ENCODE measurements around the gene TNFRSF25. TPM values are rescaled to one million over a fixed set of nuclear protein-coding genes. Genes with fewer than 3 reads are reported as not detected.

TNFRSF25 gene
- total and polyA plus RNA-seq, 2 donors (not counting 1 experiment from before 2014, with no cell fraction given) = 0.24 to 1.5 TPM

GRCh38 chr1:6419804-6420453 is 46.0 kb downstream of the TNFRSF25 start, which contains the start of gene HES2:
Gene HES2 (minus strand): TSS chr1:6419919. CDS start chr1:6419820, 99 bp downstream.
- Histone ChIP-seq H2AFZ (ENCODE audit: low read length) (no peak within 1 kb of the TSS), H3K36me3 (ENCODE audit: control insufficient read depth, insufficient read depth, low read length) (no peaks in the 10 kb centered on the region), H3K4me3 (replicated peaks in 1 of 4; ENCODE audit: control extremely low read depth in 1 of 4, insufficient read depth in 1 of 4, low read depth in 3 of 4, low read length in 4 of 4) (peak within 1 kb of the TSS in 1 of 4 experiments; percentile 32), H3K79me2 (ENCODE audit: control insufficient read depth, insufficient read depth, low read length) (no peaks in the 10 kb centered on the region), H3K27ac (ENCODE audit: insufficient read depth, low read length) (no peak within 1 kb of the TSS), H3K9me3 (ENCODE audit: control insufficient read depth, insufficient read depth, low read depth, low read length) (no peaks in the 10 kb centered on the region), H3K4me1 (ENCODE audit: control insufficient read depth, extremely low read depth, insufficient read depth, low read length) (no peaks in the 10 kb centered on the region), H4K20me1 (ENCODE audit: control insufficient read depth, extremely low read depth, insufficient read depth, low read length) (no peaks in the 10 kb centered on the region), H3K9ac (ENCODE audit: insufficient read depth, low read length) (no peak within 1 kb of the TSS), H3K27me3 (ENCODE audit: control insufficient read depth, insufficient read depth, low read length) (peaks cover 69% of the 10 kb centered on the region), H3K4me2 (ENCODE audit: extremely low read depth, insufficient read depth, low read length) (no peak within 1 kb of the TSS)
- no peak for DNase-seq (ENCODE audit: low read depth in 2 of 2)
- peak; percentile 99 for TF ChIP-seq EZH2 (IDR thresholded peaks at IDR 0.05; ENCODE audit: low read length, missing control alignments)
- TF ChIP-seq CTCF (conservative IDR thresholded peaks at IDR 0.05 in 1 of 2, IDR thresholded peaks at IDR 0.05 in 1 of 2; ENCODE audit: low read depth in 1 of 2, low read length in 2 of 2) = no peak

DNA sequence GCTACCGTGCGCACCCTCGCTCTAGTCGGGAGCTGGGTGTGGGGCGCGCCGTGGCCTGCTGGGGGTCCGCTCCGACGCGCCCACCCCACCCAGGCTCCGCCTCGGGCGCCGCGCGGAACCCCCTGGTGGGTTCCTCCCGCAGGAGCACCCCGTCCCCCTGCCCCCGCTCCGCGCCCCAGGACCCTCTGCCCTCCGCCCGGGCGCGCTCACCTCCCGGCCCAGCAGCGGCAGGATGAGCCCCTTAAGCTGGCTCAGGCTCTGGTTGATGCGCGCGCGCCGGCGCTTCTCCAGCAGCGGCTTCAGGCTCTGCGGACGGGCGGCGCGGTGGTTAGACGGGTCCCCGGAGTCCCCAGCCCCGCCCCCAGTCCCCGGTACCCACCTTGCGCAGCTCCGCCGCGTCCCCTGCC is 46.6 kb downstream of the TNFRSF25 start:
- no peak overlapping the region for H2AFZ ChIP-seq (ENCODE audit: low read length)
- H3K79me2 ChIP-seq (ENCODE audit: control insufficient read depth, insufficient read depth, low read length) = no peaks in the 10 kb centered on the region
- H3K4me2 ChIP-seq (ENCODE audit: extremely low read depth, insufficient read depth, low read length) = no peak overlapping the region
- H3K4me3 ChIP-seq (replicated peaks in 1 of 4; ENCODE audit: control extremely low read depth in 1 of 4, insufficient read depth in 1 of 4, low read depth in 3 of 4, low read length in 4 of 4) = peak overlapping the region in 1 of 4 experiments; percentile 27
- H3K9ac ChIP-seq (ENCODE audit: insufficient read depth, low read length) = no peak overlapping the region
- no peaks in the 10 kb centered on the region for H3K36me3 ChIP-seq (ENCODE audit: control insufficient read depth, insufficient read depth, low read length)
- no peaks in the 10 kb centered on the region for H3K4me1 ChIP-seq (ENCODE audit: control insufficient read depth, extremely low read depth, insufficient read depth, low read length)
- no peaks in the 10 kb centered on the region for H3K9me3 ChIP-seq (ENCODE audit: control insufficient read depth, insufficient read depth, low read depth, low read length)
- H4K20me1 ChIP-seq (ENCODE audit: control insufficient read depth, extremely low read depth, insufficient read depth, low read length) = no peaks in the 10 kb centered on the region
- DNase-seq (ENCODE audit: low read depth in 2 of 2) = no peak
- no peak overlapping the region for H3K27ac ChIP-seq (ENCODE audit: insufficient read depth, low read length)
- H3K27me3 ChIP-seq (ENCODE audit: control insufficient read depth, insufficient read depth, low read length) = peaks cover 68% of the 10 kb centered on the region
- TF ChIP-seq EZH2 (IDR thresholded peaks at IDR 0.05; ENCODE audit: low read length, missing control alignments) (no peak), CTCF (conservative IDR thresholded peaks at IDR 0.05 in 1 of 2, IDR thresholded peaks at IDR 0.05 in 1 of 2; ENCODE audit: low read depth in 1 of 2, low read length in 2 of 2) (no peak)

- peaks cover 63% of the 10 kb centered on the region for H3K27me3 ChIP-seq (ENCODE audit: control insufficient read depth, insufficient read depth, low read length)
- TF ChIP-seq CTCF (conservative IDR thresholded peaks at IDR 0.05 in 1 of 2, IDR thresholded peaks at IDR 0.05 in 1 of 2; ENCODE audit: low read depth in 1 of 2, low read length in 2 of 2) (no peak), EZH2 (IDR thresholded peaks at IDR 0.05; ENCODE audit: low read length, missing control alignments) (peak; percentile 89)
- H3K27ac ChIP-seq (ENCODE audit: insufficient read depth, low read length) = no peak overlapping the region
- H3K9ac ChIP-seq (ENCODE audit: insufficient read depth, low read length) = no peak overlapping the region
- H2AFZ ChIP-seq (ENCODE audit: low read length) = no peak overlapping the region
- no peaks in the 10 kb centered on the region for H3K79me2 ChIP-seq (ENCODE audit: control insufficient read depth, insufficient read depth, low read length)
- no peaks in the 10 kb centered on the region for H3K9me3 ChIP-seq (ENCODE audit: control insufficient read depth, insufficient read depth, low read depth, low read length)
- H3K4me2 ChIP-seq (ENCODE audit: extremely low read depth, insufficient read depth, low read length) = no peak overlapping the region
- no peaks in the 10 kb centered on the region for H3K36me3 ChIP-seq (ENCODE audit: control insufficient read depth, insufficient read depth, low read length)
- no peak overlapping the region for H3K4me3 ChIP-seq (replicated peaks in 1 of 4; ENCODE audit: control extremely low read depth in 1 of 4, insufficient read depth in 1 of 4, low read depth in 3 of 4, low read length in 4 of 4)
- no peaks in the 10 kb centered on the region for H4K20me1 ChIP-seq (ENCODE audit: control insufficient read depth, extremely low read depth, insufficient read depth, low read length)
- H3K4me1 ChIP-seq (ENCODE audit: control insufficient read depth, extremely low read depth, insufficient read depth, low read length) = no peaks in the 10 kb centered on the region
- DNase-seq (ENCODE audit: low read depth in 2 of 2) = no peak
Observed at GRCh38 chr1:6418668-6419396, 47.1 kb downstream of the TNFRSF25 start.

Data from fibroblast of lung (primary cell).